HG03575 (cell line): Measurements from ENCODE around the gene TAF1.
"Not testable (repeated sequence)": the region's sequence is repeated elsewhere in the genome, so short reads cannot be mapped to it uniquely, and the experiment has no call there.

Experiments used
- ATAC-seq: cut with Tn5 transposase; IDR thresholded peaks from one replicate; pipeline ENCODE4 v1.9.1; 2021; ENCODE audit not compliant: unreplicated experiment, insufficient number of reproducible peaks, low FRiP score; ENCODE audit errors: extremely low read depth

Gene TAF1

GRCh38 chrX:71365875-71366673, at the start of gene TAF1:
Gene TAF1 (plus strand): TSS chrX:71366357. CDS start chrX:71366375, 18 bp downstream.
- peak; percentile 73 for ATAC-seq

GRCh38 chrX:71316959-71317358, 49.2 kb upstream of the TAF1 start:
- not testable (repeated sequence) for ATAC-seq

- no peak for ATAC-seq
These were observed 46.0 kb upstream of the TAF1 start for GRCh38 chrX:71320126-71320525.

GRCh38 chrX:71321731-71322130, 44.4 kb upstream of the TAF1 start:
- no peak for ATAC-seq

- not testable (repeated sequence) for ATAC-seq
These were observed 41.7 kb upstream of the TAF1 start for GRCh38 chrX:71324452-71324851.

- no peak for ATAC-seq
These were observed 39.8 kb upstream of the TAF1 start for GRCh38 chrX:71326394-71326793.

- ATAC-seq = not testable (repeated sequence)
These were observed 16.9 kb upstream of the TAF1 start for GRCh38 chrX:71349151-71349665.

- not testable (repeated sequence) for ATAC-seq
These were observed 16.3 kb upstream of the TAF1 start for GRCh38 chrX:71349867-71350266.

- ATAC-seq = not testable (repeated sequence)
These were observed 13.7 kb upstream of the TAF1 start for GRCh38 chrX:71352439-71352838.

- no peak for ATAC-seq
These were observed 1.9 kb upstream of the TAF1 start for GRCh38 chrX:71364221-71364620.

- no peak for ATAC-seq
These were observed 742 bp upstream of the TAF1 start for GRCh38 chrX:71365356-71365874.

- no peak for ATAC-seq
These were observed 608 bp downstream of the TAF1 start for GRCh38 chrX:71366674-71367256.

GRCh38 chrX:71367396-71367795, 1.2 kb downstream of the TAF1 start:
- ATAC-seq = no peak

GRCh38 chrX:71372388-71372787, 6.2 kb downstream of the TAF1 start:
- no peak for ATAC-seq

- no peak for ATAC-seq
These were observed 12.6 kb downstream of the TAF1 start for GRCh38 chrX:71378732-71379131.

- ATAC-seq = not testable (repeated sequence)
These were observed 25.6 kb downstream of the TAF1 start for GRCh38 chrX:71391725-71392124.

- ATAC-seq = no peak
These were observed 27.8 kb downstream of the TAF1 start for GRCh38 chrX:71393919-71394318.

GRCh38 chrX:71396576-71396975, 30.4 kb downstream of the TAF1 start:
- no peak for ATAC-seq

GRCh38 chrX:71400710-71401109, 34.6 kb downstream of the TAF1 start:
- no peak for ATAC-seq

GRCh38 chrX:71416260-71416659, 50.1 kb downstream of the TAF1 start:
- not testable (repeated sequence) for ATAC-seq
